Stomach smooth muscle (tissue), 2 donors: ENCODE results near the gene GDPD4.

Source experiments
- H3K27ac ChIP-seq: one replicate; pipeline ENCODE4 v1.7.0; 2013; ENCODE audit warnings: mild to moderate bottlenecking, low read length, inconsistent platforms
- H3K27me3 ChIP-seq, 2 donors: one replicate each; pipeline ENCODE4 v1.7.0; 2013; ENCODE audit warnings: low read length in 2 of 2; ENCODE audit not compliant: insufficient read depth in 2 of 2, control insufficient read depth in 1 of 2
- H3K36me3 ChIP-seq, 2 donors: one replicate each; pipeline ENCODE4 v1.7.0; 2013; ENCODE audit warnings: low read length in 2 of 2; ENCODE audit not compliant: control insufficient read depth in 2 of 2, insufficient read depth in 2 of 2
- H3K4me1 ChIP-seq: one replicate; pipeline ENCODE4 v1.7.0; 2013; ENCODE audit warnings: low read length; ENCODE audit not compliant: control insufficient read depth, insufficient read depth
- H3K4me3 ChIP-seq, 2 donors: one replicate each; pipeline ENCODE4 v1.7.0; 2013; ENCODE audit warnings: low read length in 2 of 2
- H3K9ac ChIP-seq, 2 donors: one replicate each; pipeline ENCODE4 v1.7.0; 2013; ENCODE audit warnings: low read length in 2 of 2, mild to moderate bottlenecking in 1 of 2
- H3K9me3 ChIP-seq, 2 donors: one replicate each; pipeline ENCODE4 v1.7.0; 2013; ENCODE audit warnings: low read length in 2 of 2; ENCODE audit not compliant: control insufficient read depth in 2 of 2
- donor health status: healthy.
- donor health status: Pancreatic carcinoma.

Gene GDPD4

DNA sequence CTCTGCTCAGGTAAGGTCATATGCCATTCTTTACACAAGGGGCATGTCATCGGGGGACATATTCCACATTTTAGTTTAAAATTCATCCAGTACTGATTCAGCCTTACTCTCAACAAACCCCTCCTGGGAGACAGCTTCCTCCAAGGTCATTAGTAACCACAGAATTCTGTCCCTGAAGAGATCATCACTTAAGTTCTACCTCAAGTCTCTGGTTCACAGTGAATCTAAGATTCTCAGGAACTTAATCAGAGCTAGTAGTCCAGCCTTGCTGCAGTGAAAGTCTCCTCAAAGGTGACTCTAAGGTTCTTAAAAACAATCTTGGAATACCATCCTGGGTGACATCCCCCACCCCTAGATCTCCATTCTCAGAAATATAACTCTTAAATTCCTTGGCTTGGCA, 18.9 kb upstream of the GDPD4 start:
- no peaks in the 10 kb centered on the region for H3K27me3 ChIP-seq
- H3K4me3 ChIP-seq: no peak overlapping the region
- H3K27ac ChIP-seq: no peak overlapping the region
- H3K36me3 ChIP-seq: peaks cover 9 to 11% of the 10 kb centered on the region in 2 donors
- no peaks in the 10 kb centered on the region for H3K9me3 ChIP-seq
- no peaks in the 10 kb centered on the region for H3K4me1 ChIP-seq
- H3K9ac ChIP-seq: no peak overlapping the region

DNA sequence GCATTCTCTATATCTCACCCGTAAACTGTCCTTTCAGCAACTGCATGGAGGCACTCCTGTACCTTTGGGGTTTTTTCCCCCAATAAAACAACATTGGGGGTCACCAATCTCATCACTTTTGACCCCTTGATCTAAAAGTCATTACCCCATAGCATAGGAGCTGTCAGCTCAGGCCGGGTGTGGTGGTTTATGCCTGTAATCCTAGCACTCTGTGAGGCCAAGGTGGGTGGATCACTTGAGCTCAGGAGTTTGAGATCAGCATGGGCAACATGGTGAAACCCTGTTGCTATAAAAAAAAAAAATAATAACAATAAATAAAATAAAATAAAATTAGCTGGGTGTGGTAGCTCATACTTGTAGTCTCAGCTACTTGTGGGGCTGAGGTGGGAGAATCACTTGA, 17.1 kb upstream of the GDPD4 start:
- Histone ChIP-seq H3K27me3 (no peaks in the 10 kb centered on the region), H3K9ac (no peak overlapping the region), H3K36me3 (peaks cover 6 to 11% of the 10 kb centered on the region in 2 donors), H3K4me3 (no peak overlapping the region), H3K9me3 (no peaks in the 10 kb centered on the region), H3K4me1 (no peaks in the 10 kb centered on the region), H3K27ac (no peak overlapping the region)

DNA sequence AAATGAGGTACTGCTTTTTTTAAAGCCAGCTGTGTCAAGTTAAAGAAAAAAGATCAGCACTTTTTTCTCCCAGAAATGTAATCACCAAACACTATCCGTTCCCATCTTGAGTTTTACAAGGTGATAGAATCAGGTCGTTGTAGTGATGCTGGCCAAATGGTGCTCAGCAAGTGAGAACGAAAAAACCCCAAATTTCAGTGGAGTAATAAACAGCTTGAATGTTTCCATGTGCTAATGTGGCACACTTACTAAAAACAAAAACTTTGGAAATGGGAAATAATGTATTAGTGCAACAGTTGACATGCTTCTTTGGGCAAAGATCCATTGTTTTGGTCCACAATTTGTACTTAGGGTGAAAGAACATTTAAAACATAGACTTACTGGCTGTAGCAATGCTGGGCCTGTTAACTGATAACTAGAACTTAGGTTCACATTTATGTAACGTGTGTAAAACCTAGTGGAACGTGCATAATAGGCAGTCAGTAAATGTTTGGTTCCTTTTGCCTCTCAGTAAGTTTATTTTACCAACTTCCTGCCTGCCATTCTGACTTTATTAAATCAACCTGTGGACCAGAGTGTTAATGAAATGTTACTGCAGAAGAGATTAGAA, 15.4 kb upstream of the GDPD4 start:
- Histone ChIP-seq H3K4me3 (no peak overlapping the region), H3K27me3 (peaks cover 0 to 2% of the 10 kb centered on the region in 2 donors), H3K9ac (no peak overlapping the region), H3K36me3 (no peaks in the 10 kb centered on the region), H3K27ac (no peak overlapping the region), H3K4me1 (no peaks in the 10 kb centered on the region), H3K9me3 (no peaks in the 10 kb centered on the region)

DNA sequence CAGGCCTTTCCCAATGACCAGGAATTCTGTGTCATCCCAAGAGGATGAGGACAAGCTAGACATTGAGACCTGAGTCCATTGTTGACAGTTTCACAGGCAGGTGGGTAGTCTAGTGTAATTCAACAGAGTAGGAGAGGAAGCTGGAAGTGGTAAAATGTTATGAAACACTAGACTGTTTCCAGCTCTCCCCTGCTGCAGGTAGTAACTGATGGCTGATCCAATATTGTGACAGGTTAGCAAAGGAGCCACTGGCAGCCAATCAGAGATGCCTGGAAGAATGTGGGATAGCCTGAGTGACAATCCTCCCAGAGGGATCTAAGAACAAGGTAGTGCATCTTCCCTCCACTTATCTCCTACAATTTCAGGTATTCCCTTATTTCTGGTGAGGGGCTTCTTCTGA, 10.6 kb upstream of the GDPD4 start:
- no peak overlapping the region for H3K9ac ChIP-seq
- no peak overlapping the region for H3K4me3 ChIP-seq
- H3K9me3 ChIP-seq: no peaks in the 10 kb centered on the region
- peaks cover 0 to 2% of the 10 kb centered on the region in 2 donors for H3K27me3 ChIP-seq
- H3K36me3 ChIP-seq: no peaks in the 10 kb centered on the region
- H3K4me1 ChIP-seq: no peaks in the 10 kb centered on the region
- H3K27ac ChIP-seq: no peak overlapping the region

DNA sequence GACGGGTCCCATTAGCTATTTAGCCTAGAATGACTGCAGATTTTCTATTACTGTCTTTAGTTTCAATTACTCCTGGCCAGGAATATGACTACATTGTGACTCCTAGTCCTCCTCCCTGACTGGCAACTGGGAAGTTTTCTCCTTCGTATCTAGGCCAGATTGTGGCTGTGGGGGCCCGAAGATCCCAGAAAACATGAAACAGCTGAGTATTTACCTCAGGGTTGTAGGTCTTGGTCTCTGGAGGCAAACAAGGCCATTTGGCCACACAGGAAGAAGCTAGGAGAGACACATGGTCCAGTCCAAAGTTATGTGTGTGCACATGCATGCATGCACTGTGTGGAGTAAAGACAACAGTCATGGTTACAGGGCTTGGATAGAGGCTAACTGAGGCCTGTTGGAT, 10.2 kb upstream of the GDPD4 start:
- no peak overlapping the region for H3K9ac ChIP-seq
- no peaks in the 10 kb centered on the region for H3K4me1 ChIP-seq
- no peaks in the 10 kb centered on the region for H3K9me3 ChIP-seq
- no peak overlapping the region for H3K4me3 ChIP-seq
- no peak overlapping the region for H3K27ac ChIP-seq
- H3K27me3 ChIP-seq: peaks cover 0 to 2% of the 10 kb centered on the region in 2 donors
- H3K36me3 ChIP-seq: no peaks in the 10 kb centered on the region

DNA sequence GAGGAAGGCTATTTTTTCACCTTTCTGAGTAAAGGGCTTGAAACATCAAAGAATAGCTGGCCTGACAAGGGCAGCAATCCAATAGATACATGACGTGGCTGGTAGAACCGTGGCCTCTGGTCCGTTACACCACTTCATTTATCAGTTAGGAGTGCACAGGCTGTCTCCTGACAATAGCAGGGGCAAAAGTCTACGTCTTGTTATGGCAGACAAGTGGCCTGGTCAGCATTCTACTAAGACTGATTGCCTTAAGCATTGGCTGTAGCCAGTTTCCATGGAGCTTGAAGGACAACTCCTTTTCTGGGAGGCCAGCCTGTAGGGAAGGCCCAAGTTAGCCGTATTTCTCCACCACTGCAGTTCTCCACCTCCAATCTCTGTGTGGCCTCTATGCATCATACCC, 9.2 kb upstream of the GDPD4 start:
- no peaks in the 10 kb centered on the region for H3K9me3 ChIP-seq
- H3K4me3 ChIP-seq: no peak overlapping the region
- H3K9ac ChIP-seq: no peak overlapping the region
- no peak overlapping the region for H3K27ac ChIP-seq
- no peaks in the 10 kb centered on the region for H3K36me3 ChIP-seq
- H3K27me3 ChIP-seq: peaks cover 0 to 2% of the 10 kb centered on the region in 2 donors
- no peaks in the 10 kb centered on the region for H3K4me1 ChIP-seq

DNA sequence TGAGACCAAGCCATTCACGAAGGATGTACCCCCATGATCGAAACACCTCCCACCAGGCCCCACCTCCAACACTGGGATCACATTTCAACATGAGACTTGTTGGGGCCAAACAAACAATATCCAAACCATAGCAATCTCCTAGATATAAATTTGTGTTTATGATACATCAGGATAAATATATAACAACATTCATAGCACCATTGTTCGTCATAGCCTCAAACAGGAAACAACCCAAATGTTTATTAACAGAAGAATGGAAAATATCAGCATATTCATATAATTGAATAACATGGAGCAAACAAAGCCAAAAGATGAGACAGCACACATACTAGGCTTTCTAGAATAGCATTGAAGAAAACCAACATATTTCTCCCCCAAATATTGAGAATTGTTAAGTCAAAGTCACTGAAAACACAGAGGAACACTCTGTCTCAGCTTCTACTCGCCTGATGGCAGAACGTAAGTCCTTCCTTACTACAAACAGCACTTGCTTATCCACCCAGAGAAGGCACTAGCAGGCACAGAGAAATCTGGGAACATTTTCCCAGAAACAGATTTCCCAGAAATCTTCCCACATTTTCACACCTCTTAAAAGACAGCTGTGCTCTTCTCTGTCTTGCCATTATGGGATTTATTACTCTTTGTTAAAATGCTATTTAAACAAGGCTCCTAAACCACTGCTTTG, 8.1 kb upstream of the GDPD4 start:
- Histone ChIP-seq H3K27ac (no peak overlapping the region), H3K9me3 (no peaks in the 10 kb centered on the region), H3K4me3 (no peak overlapping the region), H3K9ac (no peak overlapping the region), H3K27me3 (peaks cover 0 to 2% of the 10 kb centered on the region in 2 donors), H3K36me3 (no peaks in the 10 kb centered on the region), H3K4me1 (no peaks in the 10 kb centered on the region)

DNA sequence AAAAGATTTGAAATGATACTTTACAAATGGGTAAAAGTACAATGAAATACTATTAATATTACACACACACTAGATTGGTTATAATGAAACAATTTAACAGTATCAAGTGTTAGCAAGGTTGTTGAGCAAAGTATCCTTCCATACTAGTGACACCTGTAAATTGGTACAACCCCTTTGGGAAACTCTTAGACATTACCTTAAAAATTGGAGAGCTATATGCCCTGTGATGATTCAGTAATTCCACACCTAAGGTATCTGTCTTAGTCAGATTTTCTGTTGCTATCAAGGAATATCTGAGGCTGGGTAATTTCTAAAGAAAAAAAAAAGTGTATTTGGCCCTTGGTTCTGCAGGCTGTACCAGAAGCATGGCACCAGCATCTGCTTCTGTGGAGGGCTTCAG, 7.4 kb upstream of the GDPD4 start:
- Histone ChIP-seq H3K36me3 (no peaks in the 10 kb centered on the region), H3K27me3 (peaks cover 0 to 2% of the 10 kb centered on the region in 2 donors), H3K9me3 (no peaks in the 10 kb centered on the region), H3K9ac (no peak overlapping the region), H3K4me1 (no peaks in the 10 kb centered on the region), H3K4me3 (no peak overlapping the region), H3K27ac (no peak overlapping the region)

DNA sequence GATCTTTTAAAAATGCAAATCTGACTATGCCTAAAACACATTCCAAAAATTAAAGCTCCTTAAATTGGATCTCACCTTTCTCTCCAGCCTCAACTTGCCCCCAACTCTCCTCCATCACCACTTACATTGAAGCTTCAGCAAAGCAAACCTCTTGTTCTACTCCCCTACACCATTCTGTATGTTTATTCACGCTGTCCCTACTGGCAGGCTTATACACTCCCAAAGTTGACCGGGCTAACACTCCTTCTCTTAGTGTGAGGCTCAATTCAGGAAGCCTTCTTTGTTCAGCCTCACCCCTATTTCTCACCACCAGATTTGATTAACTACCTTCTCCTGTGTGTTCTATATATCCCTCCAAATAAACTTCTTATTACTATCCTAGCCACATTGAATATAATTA, 1.8 kb upstream of the GDPD4 start:
- Histone ChIP-seq H3K4me1 (no peaks in the 10 kb centered on the region), H3K27me3 (no peaks in the 10 kb centered on the region), H3K36me3 (no peaks in the 10 kb centered on the region), H3K4me3 (no peak overlapping the region), H3K27ac (no peak overlapping the region), H3K9me3 (no peaks in the 10 kb centered on the region), H3K9ac (no peak overlapping the region)

DNA sequence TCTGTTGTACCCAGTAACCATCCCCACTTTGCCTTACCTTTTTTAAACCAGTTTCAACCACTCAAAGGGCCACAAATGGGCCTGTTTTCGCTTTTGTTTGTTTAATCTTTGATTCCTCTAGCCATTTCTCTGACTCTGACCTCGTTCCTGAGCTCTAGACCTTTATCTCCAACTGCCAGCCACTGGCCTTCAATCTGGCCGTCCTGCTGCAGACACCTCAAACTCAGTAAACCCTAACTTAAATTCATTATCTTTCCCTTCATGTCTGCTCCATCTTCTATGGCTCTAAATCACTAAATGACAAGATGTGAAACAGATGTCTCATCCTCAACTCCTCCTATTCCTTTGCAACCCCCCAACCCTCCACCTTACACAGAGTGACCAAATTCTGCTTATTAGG, 1.3 kb upstream of the GDPD4 start:
- H3K9ac ChIP-seq: no peak overlapping the region
- no peak overlapping the region for H3K4me3 ChIP-seq
- no peaks in the 10 kb centered on the region for H3K36me3 ChIP-seq
- no peaks in the 10 kb centered on the region for H3K4me1 ChIP-seq
- H3K27me3 ChIP-seq: no peaks in the 10 kb centered on the region
- no peak overlapping the region for H3K27ac ChIP-seq
- H3K9me3 ChIP-seq: no peaks in the 10 kb centered on the region

DNA sequence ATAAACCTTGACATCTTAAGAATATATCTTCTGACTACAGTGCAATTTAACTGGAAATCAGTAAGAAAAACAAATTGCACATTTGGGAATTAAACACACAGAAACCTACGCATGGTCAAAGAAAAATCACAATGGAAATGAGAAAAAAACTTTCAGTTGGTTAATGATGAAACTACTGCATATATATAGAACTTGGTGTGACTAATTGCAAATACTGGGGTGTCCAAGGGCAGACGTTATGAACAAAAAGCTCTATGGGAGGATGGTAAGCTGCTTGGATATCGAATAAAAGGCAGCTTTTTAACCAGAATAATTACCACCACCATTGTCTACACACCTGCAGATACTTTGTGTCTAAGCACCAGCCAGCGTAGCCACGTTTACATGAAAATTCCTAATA, 791 bp downstream of the GDPD4 start:
- Histone ChIP-seq H3K27ac (no peak overlapping the region), H3K27me3 (no peaks in the 10 kb centered on the region), H3K9ac (no peak overlapping the region), H3K9me3 (no peaks in the 10 kb centered on the region), H3K4me3 (no peak overlapping the region), H3K4me1 (no peaks in the 10 kb centered on the region), H3K36me3 (no peaks in the 10 kb centered on the region)
